HG03469 (cell line): ENCODE measurements around the gene NME3.

ENCODE experiments used
- ATAC-seq: cut with Tn5 transposase; IDR thresholded peaks from one replicate; pipeline ENCODE4 v1.9.1; 2021; ENCODE audit warnings: mild to moderate bottlenecking, moderate library complexity, moderate number of reproducible peaks; ENCODE audit not compliant: unreplicated experiment

NME3 gene

GRCh38 chr16:1781758-1782407 is 10.5 kb upstream of the NME3 start:
- peak; percentile 7 for ATAC-seq

- ATAC-seq = no peak
These were observed 9.9 kb upstream of the NME3 start for GRCh38 chr16:1781254-1781653.

- no peak for ATAC-seq
These were observed 9.3 kb upstream of the NME3 start for GRCh38 chr16:1780677-1781072.

- no peak for ATAC-seq
These were observed 8.7 kb upstream of the NME3 start for GRCh38 chr16:1779741-1780676.

- no peak for ATAC-seq
These were observed 7.9 kb upstream of the NME3 start for GRCh38 chr16:1779234-1779701.

- ATAC-seq = no peak
These were observed 7.1 kb upstream of the NME3 start for GRCh38 chr16:1778200-1779179.

GRCh38 chr16:1777375-1778199 is 6.2 kb upstream of the NME3 start:
- no peak for ATAC-seq

GRCh38 chr16:1776991-1777374 is 5.6 kb upstream of the NME3 start:
- ATAC-seq = no peak

GRCh38 chr16:1776672-1776955 is 5.3 kb upstream of the NME3 start:
- ATAC-seq = no peak

GRCh38 chr16:1775846-1776671 is 4.7 kb upstream of the NME3 start:
- no peak for ATAC-seq

- no peak for ATAC-seq
These were observed 3.9 kb upstream of the NME3 start for GRCh38 chr16:1775006-1775845.

- no peak for ATAC-seq
These were observed 3.1 kb upstream of the NME3 start for GRCh38 chr16:1774448-1774780.

GRCh38 chr16:1773703-1774447 is 2.5 kb upstream of the NME3 start:
- ATAC-seq = no peak

- no peak for ATAC-seq
These were observed 1.8 kb upstream of the NME3 start, which contains the start of gene MRPS34 for GRCh38 chr16:1772908-1773702. MRPS34 (minus strand) TSS chr16:1773134; CDS start chr16:1773119, 15 bp downstream.

- ATAC-seq = no peak
These were observed 1.1 kb upstream of the NME3 start, which contains the start of gene EME2 for GRCh38 chr16:1772362-1772907. EME2 (plus strand) TSS chr16:1772810; CDS start chr16:1773228, 418 bp downstream.

- no peak for ATAC-seq
These were observed 570 bp upstream of the NME3 start for GRCh38 chr16:1771864-1772361.
